ENCODE measurements around the gene LRMDA. TPM values are rescaled to one million over a fixed set of nuclear protein-coding genes. Genes with fewer than 3 reads are reported as not detected.

The LRMDA gene
- total and polyA plus RNA-seq, 2 of the 13 experiments (the other 11 are each of a cell fraction or from before 2014, with no cell fraction given), result 13.4 to 22.0 TPM

- no peak overlapping the region for H2AFZ ChIP-seq (ENCODE audit: low read length)
- TF ChIP-seq WIZ (CRISPR knock-in tag; IDR thresholded peaks at IDR 0.05) (no peak), ZNF143 (CRISPR knock-in tag; IDR thresholded peaks at IDR 0.05) (no peak), ATF7-NPFF (CRISPR knock-in tag; IDR thresholded peaks at IDR 0.05; ENCODE audit: low read depth) (no peak), ZNF382 (CRISPR knock-in tag; IDR thresholded peaks at IDR 0.05; ENCODE audit: borderline replicate concordance) (no peak), TEAD3 (CRISPR knock-in tag; optimal IDR thresholded peaks at IDR 0.05; ENCODE audit: borderline replicate concordance) (no peak), MED13 (CRISPR knock-in tag; IDR thresholded peaks at IDR 0.05) (no peak), GATAD2A (CRISPR knock-in tag; IDR thresholded peaks at IDR 0.05) (no peak)
- TF ChIP-seq, protein P1, sequence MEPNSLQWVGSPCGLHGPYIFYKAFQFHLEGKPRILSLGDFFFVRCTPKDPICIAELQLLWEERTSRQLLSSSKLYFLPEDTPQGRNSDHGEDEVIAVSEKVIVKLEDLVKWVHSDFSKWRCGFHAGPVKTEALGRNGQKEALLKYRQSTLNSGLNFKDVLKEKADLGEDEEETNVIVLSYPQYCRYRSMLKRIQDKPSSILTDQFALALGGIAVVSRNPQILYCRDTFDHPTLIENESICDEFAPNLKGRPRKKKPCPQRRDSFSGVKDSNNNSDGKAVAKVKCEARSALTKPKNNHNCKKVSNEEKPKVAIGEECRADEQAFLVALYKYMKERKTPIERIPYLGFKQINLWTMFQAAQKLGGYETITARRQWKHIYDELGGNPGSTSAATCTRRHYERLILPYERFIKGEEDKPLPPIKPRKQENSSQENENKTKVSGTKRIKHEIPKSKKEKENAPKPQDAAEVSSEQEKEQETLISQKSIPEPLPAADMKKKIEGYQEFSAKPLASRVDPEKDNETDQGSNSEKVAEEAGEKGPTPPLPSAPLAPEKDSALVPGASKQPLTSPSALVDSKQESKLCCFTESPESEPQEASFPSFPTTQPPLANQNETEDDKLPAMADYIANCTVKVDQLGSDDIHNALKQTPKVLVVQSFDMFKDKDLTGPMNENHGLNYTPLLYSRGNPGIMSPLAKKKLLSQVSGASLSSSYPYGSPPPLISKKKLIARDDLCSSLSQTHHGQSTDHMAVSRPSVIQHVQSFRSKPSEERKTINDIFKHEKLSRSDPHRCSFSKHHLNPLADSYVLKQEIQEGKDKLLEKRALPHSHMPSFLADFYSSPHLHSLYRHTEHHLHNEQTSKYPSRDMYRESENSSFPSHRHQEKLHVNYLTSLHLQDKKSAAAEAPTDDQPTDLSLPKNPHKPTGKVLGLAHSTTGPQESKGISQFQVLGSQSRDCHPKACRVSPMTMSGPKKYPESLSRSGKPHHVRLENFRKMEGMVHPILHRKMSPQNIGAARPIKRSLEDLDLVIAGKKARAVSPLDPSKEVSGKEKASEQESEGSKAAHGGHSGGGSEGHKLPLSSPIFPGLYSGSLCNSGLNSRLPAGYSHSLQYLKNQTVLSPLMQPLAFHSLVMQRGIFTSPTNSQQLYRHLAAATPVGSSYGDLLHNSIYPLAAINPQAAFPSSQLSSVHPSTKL (CRISPR knock-in tag; IDR thresholded peaks at IDR 0.05), result no peak
- in situ Hi-C loops (cut with HindIII; ENCODE audit: extremely low pct_ligation_motif_present, low pct_unique_long_range_greater_than_20kb), result no loop called here
- H3K4me1 ChIP-seq (ENCODE audit: insufficient read depth, low read length), result peaks cover 45% of the 10 kb centered on the region
- no peak overlapping the region for H3K4me2 ChIP-seq (ENCODE audit: low read depth, low read length)
- no peaks in the 10 kb centered on the region for H3K9me3 ChIP-seq (ENCODE audit: low read length)
- CTCF ChIA-PET (ENCODE audit: low intra/inter-chr PET ratio, low total read pairs), result no interaction called here
- H3K27ac ChIP-seq (ENCODE audit: extremely low read length, insufficient read depth, low read length), result no peak overlapping the region
- no TSS peak for BruUV-seq (replicated peaks)
- POLR2A ChIA-PET, result interaction anchor here (2.8 kb wide), 1 partner anchor 24 kb away, joined by 12 read pairs; the partner anchor contains the start of gene ZNF503
- no peaks in the 10 kb centered on the region for H3K36me3 ChIP-seq (replicated peaks in 1 of 2; ENCODE audit: control insufficient read depth in 1 of 2, insufficient read depth in 2 of 2, low read length in 2 of 2)
- no peaks in the 10 kb centered on the region for H3K79me2 ChIP-seq (ENCODE audit: insufficient read depth, low read length)
- DNase-seq (ENCODE audit: low spot score), result no peak
- 89% methylated on average over 6 of the region's 6 CpGs for WGBS (ENCODE audit: low lambda C conversion rate)
- intact Hi-C loops (cut with micrococcal nuclease; ENCODE audit: unreplicated experiment), result no loop called here
- no peak for FAIRE-seq
- no peak for ATAC-seq
- H4K20me1 ChIP-seq (ENCODE audit: insufficient read depth, low read length), result no peaks in the 10 kb centered on the region
- H3K4me3 ChIP-seq (replicated peaks in 1 of 3; ENCODE audit: insufficient read depth in 1 of 3, low read depth in 2 of 3, low read length in 3 of 3), result no peak overlapping the region
- H3K9ac ChIP-seq (ENCODE audit: insufficient read depth, low read depth, low read length), result no peak overlapping the region
- H3K27me3 ChIP-seq (ENCODE audit: control insufficient read depth in 1 of 2, insufficient read depth in 2 of 2, low read length in 2 of 2), result no peaks in the 10 kb centered on the region
These were observed 5.9 kb upstream of the LRMDA start for GRCh38 chr10:75425291-75426079.

Data from HepG2 (cell line).